Measurements from ENCODE around the gene BPI.

DNA sequence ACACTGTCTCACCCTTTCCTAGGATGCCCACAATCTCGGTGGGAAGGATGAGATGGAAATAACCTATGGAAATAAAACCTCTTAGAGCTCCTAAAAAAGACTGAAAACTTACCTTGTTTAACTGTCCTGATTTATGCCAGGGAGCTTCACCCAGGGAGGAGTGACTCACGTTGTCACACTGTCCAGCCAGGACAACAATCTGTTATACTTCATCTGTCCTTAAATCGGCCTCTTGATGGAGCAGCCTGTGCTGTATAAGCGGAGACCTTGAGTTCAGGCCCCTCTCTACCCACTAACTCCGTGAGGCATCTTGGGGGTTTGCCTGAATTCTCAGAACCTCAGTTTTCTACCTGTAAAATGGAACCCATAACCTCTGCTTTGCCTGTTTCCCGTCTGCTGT is 34.2 kb upstream of the BPI start:
- TF ChIP-seq, protein P1, sequence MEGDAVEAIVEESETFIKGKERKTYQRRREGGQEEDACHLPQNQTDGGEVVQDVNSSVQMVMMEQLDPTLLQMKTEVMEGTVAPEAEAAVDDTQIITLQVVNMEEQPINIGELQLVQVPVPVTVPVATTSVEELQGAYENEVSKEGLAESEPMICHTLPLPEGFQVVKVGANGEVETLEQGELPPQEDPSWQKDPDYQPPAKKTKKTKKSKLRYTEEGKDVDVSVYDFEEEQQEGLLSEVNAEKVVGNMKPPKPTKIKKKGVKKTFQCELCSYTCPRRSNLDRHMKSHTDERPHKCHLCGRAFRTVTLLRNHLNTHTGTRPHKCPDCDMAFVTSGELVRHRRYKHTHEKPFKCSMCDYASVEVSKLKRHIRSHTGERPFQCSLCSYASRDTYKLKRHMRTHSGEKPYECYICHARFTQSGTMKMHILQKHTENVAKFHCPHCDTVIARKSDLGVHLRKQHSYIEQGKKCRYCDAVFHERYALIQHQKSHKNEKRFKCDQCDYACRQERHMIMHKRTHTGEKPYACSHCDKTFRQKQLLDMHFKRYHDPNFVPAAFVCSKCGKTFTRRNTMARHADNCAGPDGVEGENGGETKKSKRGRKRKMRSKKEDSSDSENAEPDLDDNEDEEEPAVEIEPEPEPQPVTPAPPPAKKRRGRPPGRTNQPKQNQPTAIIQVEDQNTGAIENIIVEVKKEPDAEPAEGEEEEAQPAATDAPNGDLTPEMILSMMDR (IDR thresholded peaks at IDR 0.05), result no peak
- no peak for TF ChIP-seq EZH2 (IDR thresholded peaks at IDR 0.05; ENCODE audit: borderline replicate concordance, insufficient read depth, low read depth, low read length, poor library complexity, severe bottlenecking)

Measured in B cell (primary cell).